K562 (cell line): ENCODE results near the gene SP140L. TPM values are rescaled to one million over a fixed set of nuclear protein-coding genes. Genes with fewer than 3 reads are reported as not detected.
"Not testable (repeated sequence)": the region's sequence is repeated elsewhere in the genome, so short reads cannot be mapped to it uniquely, and the experiment has no call there.

Experiments
- ATAC-seq: fragments of 200-7000 bp; cut with Tn5 transposase; 3 replicates; pipeline ENCODE4 v1.9.1; 2020; ENCODE audit warnings: moderate library complexity
- BruUV-seq: library from RNA; stranded (reverse); fragments of 400-500 nt; replicated peaks from 2 replicates; lab custom pipeline; 2021; lab: Mats Ljungman, UMichigan
- CTCF ChIA-PET: fragments of 300-600 bp; formaldehyde crosslinking; extraction: SDS; loops from one replicate; lab custom pipeline; 2021; ENCODE audit warnings: low intra/inter-chr PET ratio; lab: Yijun Ruan, JAX
- POLR2A ChIA-PET: fragments of 300-600, 350-650 bp; sonication (Branson Sonifier 250); formaldehyde crosslinking; extraction: SDS; loops from one replicate; lab custom pipeline; 2021; ENCODE audit warnings: antibody characterized with exemption, inconsistent platforms; lab: Yijun Ruan, JAX
- DNase-seq, 4 experiments: peaks; one replicate each; pipeline versions ENCODE4 v3.0.0 to v3.0.0-alpha.2; 2011 to 2018; ENCODE audit warnings: low spot score in 3 of 4, mixed read lengths in 3 of 4; ENCODE audit errors: extremely low read depth in 1 of 4
- FAIRE-seq: peaks from 2 replicates; lab custom pipeline; 2011; peaks lifted over from hg19 to GRCh38; lab: Jason Lieb, UNC
- H2AFZ ChIP-seq: 2 replicates; pipeline ENCODE4 v1.6.0; 2011; ENCODE audit warnings: low read depth, low read length, control low read depth, inconsistent platforms
- H3K27ac ChIP-seq: fragments of 200-600 bp; 3 replicates; pipeline ENCODE4 v1.8.0; 2011; ENCODE audit warnings: low read depth, mild to moderate bottlenecking, control low read depth, inconsistent platforms, low read length, moderate library complexity, mixed read lengths; ENCODE audit errors: extremely low read depth
- H3K27me3 ChIP-seq, 2 experiments: fragments of 300-600 bp in 1 of 2; 2 replicates in 1 of 2; 3 replicates in 1 of 2; pipeline versions ENCODE4 v1.6.0 to v1.8.0; 2011; ENCODE audit warnings: inconsistent platforms in 2 of 2, low read length in 2 of 2, mild to moderate bottlenecking in 1 of 2, mixed read lengths in 1 of 2, moderate library complexity in 1 of 2; ENCODE audit not compliant: control insufficient read depth in 2 of 2, insufficient read depth in 2 of 2
- H3K36me3 ChIP-seq: fragments of 300-600 bp; 3 replicates; pipeline ENCODE4 v1.8.0; 2011; ENCODE audit warnings: mild to moderate bottlenecking, low read length, inconsistent platforms; ENCODE audit not compliant: control insufficient read depth, insufficient read depth
- H3K4me1 ChIP-seq, 2 experiments: fragments of 200-600 bp in 1 of 2; replicated peaks in 1 of 2; 2 replicates in 1 of 2; 3 replicates in 1 of 2; pipeline versions ENCODE4 v1.5.1 to v1.8.0; 2011; ENCODE audit warnings: inconsistent platforms in 2 of 2, low read length in 2 of 2, mild to moderate bottlenecking in 1 of 2, mixed read lengths in 1 of 2, moderate library complexity in 1 of 2; ENCODE audit not compliant: control insufficient read depth in 2 of 2, insufficient read depth in 2 of 2
- H3K4me2 ChIP-seq: 2 replicates; pipeline ENCODE4 v1.6.1; 2011; ENCODE audit warnings: low read length, control low read depth, inconsistent platforms, mixed read lengths; ENCODE audit not compliant: insufficient read depth
- H3K4me3 ChIP-seq: fragments of 200-600 bp; sonication (generic), shearing (Covaris generic); 2 replicates; pipeline ENCODE4 v1.5.1; 2016; ENCODE audit warnings: control low read depth, inconsistent platforms
- H3K79me2 ChIP-seq: fragments of 200-600 bp; 3 replicates; pipeline ENCODE4 v1.8.0; 2011; ENCODE audit warnings: low read length, inconsistent platforms; ENCODE audit not compliant: control insufficient read depth, insufficient read depth
- H3K9ac ChIP-seq, 2 experiments: 2 replicates each; pipeline versions ENCODE4 v1.6.0 to v1.6.1; 2011; ENCODE audit warnings: low read depth in 2 of 2, low read length in 2 of 2, control low read depth in 1 of 2, inconsistent platforms in 1 of 2, mild to moderate bottlenecking in 1 of 2, mixed read lengths in 1 of 2; ENCODE audit not compliant: insufficient read depth in 1 of 2
- H3K9me1 ChIP-seq: one replicate; pipeline ENCODE4 v1.6.0; 2011; ENCODE audit warnings: inconsistent platforms, mild to moderate bottlenecking, low read length, moderate library complexity; ENCODE audit not compliant: control insufficient read depth, insufficient read depth
- H3K9me3 ChIP-seq: replicated peaks from 2 replicates; pipeline ENCODE4 v1.5.1; 2011; ENCODE audit warnings: low read depth, low read length, inconsistent platforms; ENCODE audit not compliant: control insufficient read depth, insufficient read depth
- H4K20me1 ChIP-seq: replicated peaks from 2 replicates; pipeline ENCODE4 v1.6.1; 2011; ENCODE audit warnings: low read length, inconsistent platforms, mixed read lengths; ENCODE audit not compliant: control insufficient read depth, insufficient read depth
- ARID1B ChIP-seq: fragments of 450-650 bp; IDR thresholded peaks from 2 replicates; pipeline ENCODE4 v1.6.1; 2016; ENCODE audit warnings: antibody characterized with exemption, mild to moderate bottlenecking, inconsistent platforms
- ASH1L ChIP-seq: fragments of 450-650 bp; IDR thresholded peaks from 2 replicates; pipeline ENCODE4 v1.6.1; 2018; ENCODE audit warnings: borderline replicate concordance, mild to moderate bottlenecking, low read depth; ENCODE audit not compliant: partially characterized antibody
- CBFA2T3 ChIP-seq: fragments of 450-650 bp; IDR thresholded peaks from 2 replicates; pipeline ENCODE4 v1.6.1; 2017
- CC2D1A ChIP-seq: fragments of 450-650 bp; IDR thresholded peaks from 2 replicates; pipeline ENCODE4 v1.6.1; 2017; ENCODE audit warnings: mild to moderate bottlenecking
- CXXC5 ChIP-seq: fragments of 250-450 bp; sonication (Bioruptor Pico); IDR thresholded peaks from 2 replicates; pipeline ENCODE4 v1.8.0; 2022; ENCODE audit warnings: inconsistent platforms, mild to moderate bottlenecking, moderate library complexity
- EP400 ChIP-seq: fragments of 450-650 bp; IDR thresholded peaks from 2 replicates; pipeline ENCODE4 v1.6.1; 2017; ENCODE audit warnings: antibody characterized with exemption, mild to moderate bottlenecking, moderate library complexity
- ETV1 ChIP-seq: fragments of 450-650 bp; conservative IDR thresholded peaks from 2 replicates; pipeline ENCODE4 v1.6.1; 2016; ENCODE audit warnings: missing genetic modification characterization, control low read depth, low read depth, missing compliant biosample characterization
- HSF4 ChIP-seq: fragments of 250-450 bp; sonication (Bioruptor Pico); IDR thresholded peaks from 2 replicates; pipeline ENCODE4 v2.1.2; 2022; ENCODE audit warnings: mild to moderate bottlenecking, moderate library complexity, borderline replicate concordance
- MEF2A ChIP-seq: IDR thresholded peaks from 2 replicates; pipeline ENCODE4 v1.6.1; 2011; ENCODE audit warnings: low read depth, mild to moderate bottlenecking, low read length, moderate library complexity; ENCODE audit not compliant: control insufficient read depth
- NCOR1 ChIP-seq: fragments of 450-650 bp; IDR thresholded peaks from 2 replicates; pipeline ENCODE4 v1.6.1; 2016; ENCODE audit warnings: mild to moderate bottlenecking, moderate library complexity
- POLR2AphosphoS5 ChIP-seq: IDR thresholded peaks from 2 replicates; pipeline ENCODE4 v1.6.1; 2011; ENCODE audit warnings: mild to moderate bottlenecking, low read depth, low read length, moderate library complexity; ENCODE audit not compliant: control insufficient read depth, insufficient read depth
- SMARCA4 ChIP-seq: fragments of 450-650 bp; IDR thresholded peaks from 2 replicates; pipeline ENCODE4 v1.6.1; 2016
- STAT5B ChIP-seq: fragments of 250-450 bp; sonication (Bioruptor Pico); IDR thresholded peaks from 2 replicates; pipeline ENCODE4 v1.8.0; 2021; ENCODE audit warnings: mild to moderate bottlenecking, inconsistent platforms
- TAL1 ChIP-seq: fragments of 450-650 bp; IDR thresholded peaks from 2 replicates; pipeline ENCODE4 v1.6.1; 2016; ENCODE audit warnings: mild to moderate bottlenecking
- TCF3 ChIP-seq: sonication (generic); formaldehyde crosslinking; IDR thresholded peaks from 2 replicates; pipeline ENCODE4 v1.4.0; 2020; ENCODE audit warnings: mild to moderate bottlenecking, missing genetic modification reagents
- TEAD4 ChIP-seq, 2 experiments: sonication (generic) in 1 of 2; formaldehyde crosslinking in 1 of 2; IDR thresholded peaks; 2 replicates each; pipeline versions ENCODE4 v1.6.1 to v1.8.0; 2012 to 2022; ENCODE audit warnings: borderline replicate concordance in 1 of 2, inconsistent platforms in 1 of 2, low read length in 1 of 2, mild to moderate bottlenecking in 1 of 2, missing genetic modification reagents in 1 of 2
- ZFX ChIP-seq: sonication (generic); formaldehyde crosslinking; IDR thresholded peaks from 2 replicates; pipeline ENCODE4 v1.8.0; 2022; ENCODE audit warnings: mild to moderate bottlenecking, missing genetic modification reagents, moderate library complexity
- WGBS: fragments of 100-300 bp; shearing (Covaris generic); methylation state at CpG from one replicate; pipeline ENCODE4 v1.1.6; 2016; ENCODE audit warnings: low coverage, mixed read lengths; ENCODE audit not compliant: insufficient coverage; ENCODE audit errors: missing lambda C conversion rate; 5-methylcytosine and 5-hydroxymethylcytosine counted together
- in situ Hi-C: fragments of 300-500 bp; cut with MboI; formaldehyde crosslinking; loops from 4 replicates; pipeline ENCODE4 v1.15.0; 2018; ENCODE audit warnings: inconsistent platforms, mixed read lengths
- intact Hi-C: fragments of 100-400 bp; cut with micrococcal nuclease; formaldehyde crosslinking; loops from 2 replicates; pipeline ENCODE4 v1.14.2; 2022
- polyA plus RNA-seq, 8 experiments: library from polyadenylated mRNA; depleted of rRNA in 4 of 8; stranded (reverse) in 5 of 8; unstranded in 3 of 8; fragments of >200 nt; fragmentation: Nextera tagmentation in 2 of 8; fragmentation: Illumina TruSeq in 1 of 8; extraction: Ambion mirVana in 2 of 8; extraction: Trizol in 1 of 8; gene quantifications; 2 replicates each; pipeline versions ENCODE4 v1.2.1 to v1.2.3, GENCODE V29; 2011 to 2014; ENCODE audit warnings: inconsistent platforms in 1 of 8, missing spikeins in 1 of 8
- total RNA-seq, 7 experiments: library from RNA; depleted of rRNA in 6 of 7; stranded (reverse); fragments of >200 nt in 6 of 7; fragmentation: Illumina TruSeq in 2 of 7; extraction: Trizol in 2 of 7; gene quantifications; 2 replicates each; pipeline versions ENCODE4 v1.2.1 to v1.2.3, GENCODE V29; 2011 to 2021; ENCODE audit warnings: low replicate concordance in 1 of 7
- TF ChIP-seq, protein P1 (sequence below), 2 experiments: fragments of 450-650 bp; conservative IDR thresholded peaks; 2 replicates each; pipeline ENCODE4 v1.6.1; 2017; ENCODE audit warnings: mild to moderate bottlenecking in 2 of 2, moderate library complexity in 2 of 2
- TF ChIP-seq, protein P2 (sequence below): IDR thresholded peaks from 2 replicates; pipeline ENCODE4 v1.6.1; 2011; ENCODE audit warnings: borderline replicate concordance, low read depth, mild to moderate bottlenecking, moderate library complexity, low read length; ENCODE audit not compliant: insufficient read depth, poor library complexity, severe bottlenecking

Gene SP140L
- total and polyA plus RNA-seq, 9 of the 15 experiments (the other 6 are each of a cell fraction or from before 2014, with no cell fraction given), result 4.0 to 15.5 (median 11.3) TPM

DNA sequence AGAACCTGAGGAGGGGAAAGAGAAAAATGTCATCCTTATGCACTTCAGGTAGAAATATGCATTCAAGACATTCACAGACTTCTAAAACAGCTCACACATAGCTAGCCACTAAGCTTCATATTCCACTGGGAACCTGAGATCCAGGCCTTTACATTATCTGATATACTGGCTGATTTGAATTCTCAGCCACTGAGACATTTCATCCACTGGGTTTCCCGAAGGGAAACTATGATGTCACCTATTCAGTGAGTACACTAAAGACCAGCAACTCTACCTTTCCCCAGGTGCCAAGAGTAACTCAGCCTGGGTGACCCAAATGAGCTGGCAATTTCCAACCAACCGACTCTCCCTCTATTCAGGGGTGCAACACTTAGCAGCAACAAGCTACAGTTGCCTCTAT lies 67.3 kb downstream of the SP140L start (continued):
- TF ChIP-seq ETV1 (tag) (no peak), HSF4 (no peak), STAT5B (CRISPR knock-in tag) (no peak)

DNA sequence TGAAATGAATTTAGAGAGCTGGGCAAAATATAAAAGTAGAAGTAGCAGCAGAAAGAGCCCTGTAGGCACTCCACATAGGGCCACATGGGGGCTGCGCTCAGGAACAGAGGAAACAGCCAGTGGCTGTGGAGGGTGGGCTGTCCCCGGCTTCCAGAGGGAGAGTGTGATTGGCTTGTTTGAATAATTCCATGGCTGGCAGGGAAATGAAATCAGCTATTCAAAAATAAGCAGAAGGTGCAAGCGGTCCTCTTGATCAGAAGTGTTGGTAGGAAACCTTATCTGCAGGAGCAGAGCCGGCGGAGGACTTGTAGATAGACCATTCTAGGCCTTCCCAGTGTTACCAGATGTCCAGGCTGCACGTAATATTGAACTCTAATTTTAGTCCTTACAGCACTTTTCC lies 71.7 kb downstream of the SP140L start:
- BruUV-seq; H3K36me3 ChIP-seq; TF ChIP-seq TEAD4 (CRISPR knock-in tag; IDR thresholded peaks at IDR 0.05; ENCODE audit: borderline replicate concordance): not testable (repeated sequence)
- 17% methylated on average over 6 of the region's 6 CpGs for WGBS
- TF ChIP-seq CC2D1A, result peak; percentile 34; the same call in 1 of the 2 replicates
- peak; percentile 70; the same call in 1 of the 2 replicates for TF ChIP-seq TAL1
- TF ChIP-seq ARID1B, result peak; percentile 75
- TF ChIP-seq, protein P1, sequence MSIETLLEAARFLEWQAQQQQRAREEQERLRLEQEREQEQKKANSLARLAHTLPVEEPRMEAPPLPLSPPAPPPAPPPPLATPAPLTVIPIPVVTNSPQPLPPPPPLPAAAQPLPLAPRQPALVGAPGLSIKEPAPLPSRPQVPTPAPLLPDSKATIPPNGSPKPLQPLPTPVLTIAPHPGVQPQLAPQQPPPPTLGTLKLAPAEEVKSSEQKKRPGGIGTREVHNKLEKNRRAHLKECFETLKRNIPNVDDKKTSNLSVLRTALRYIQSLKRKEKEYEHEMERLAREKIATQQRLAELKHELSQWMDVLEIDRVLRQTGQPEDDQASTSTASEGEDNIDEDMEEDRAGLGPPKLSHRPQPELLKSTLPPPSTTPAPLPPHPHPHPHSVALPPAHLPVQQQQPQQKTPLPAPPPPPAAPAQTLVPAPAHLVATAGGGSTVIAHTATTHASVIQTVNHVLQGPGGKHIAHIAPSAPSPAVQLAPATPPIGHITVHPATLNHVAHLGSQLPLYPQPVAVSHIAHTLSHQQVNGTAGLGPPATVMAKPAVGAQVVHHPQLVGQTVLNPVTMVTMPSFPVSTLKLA (conservative IDR thresholded peaks at IDR 0.05), result peak in 1 of 2 experiments; percentile 28; a peak in 1 of 4 replicates
- peak; percentile 35 for TF ChIP-seq ASH1L
- TF ChIP-seq ZFX, result peak; percentile 31; the same call in 1 of the 2 replicates
- TF ChIP-seq TEAD4 (IDR thresholded peaks at IDR 0.05; ENCODE audit: low read length), result peak; percentile 73
- 0 out of 2 replicates have a peak, but pooled peaks have one; percentile 44 for TF ChIP-seq MEF2A
- TF ChIP-seq CXXC5, result 0 out of 2 replicates have a peak, but pooled peaks have one; percentile 11
- TF ChIP-seq, protein P2, sequence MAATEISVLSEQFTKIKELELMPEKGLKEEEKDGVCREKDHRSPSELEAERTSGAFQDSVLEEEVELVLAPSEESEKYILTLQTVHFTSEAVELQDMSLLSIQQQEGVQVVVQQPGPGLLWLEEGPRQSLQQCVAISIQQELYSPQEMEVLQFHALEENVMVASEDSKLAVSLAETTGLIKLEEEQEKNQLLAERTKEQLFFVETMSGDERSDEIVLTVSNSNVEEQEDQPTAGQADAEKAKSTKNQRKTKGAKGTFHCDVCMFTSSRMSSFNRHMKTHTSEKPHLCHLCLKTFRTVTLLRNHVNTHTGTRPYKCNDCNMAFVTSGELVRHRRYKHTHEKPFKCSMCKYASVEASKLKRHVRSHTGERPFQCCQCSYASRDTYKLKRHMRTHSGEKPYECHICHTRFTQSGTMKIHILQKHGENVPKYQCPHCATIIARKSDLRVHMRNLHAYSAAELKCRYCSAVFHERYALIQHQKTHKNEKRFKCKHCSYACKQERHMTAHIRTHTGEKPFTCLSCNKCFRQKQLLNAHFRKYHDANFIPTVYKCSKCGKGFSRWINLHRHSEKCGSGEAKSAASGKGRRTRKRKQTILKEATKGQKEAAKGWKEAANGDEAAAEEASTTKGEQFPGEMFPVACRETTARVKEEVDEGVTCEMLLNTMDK, result peak; percentile 80
- TF ChIP-seq NCOR1, result peak; percentile 54
- TF ChIP-seq POLR2AphosphoS5, result peak; percentile 47; the same call in 1 of the 2 replicates
- peak; percentile 49; the same call in 1 of the 2 replicates for TF ChIP-seq EP400
- TF ChIP-seq CBFA2T3, result peak; percentile 72
- peak; percentile 75 for TF ChIP-seq TCF3 (CRISPR knock-in tag)
- 0 out of 2 replicates have a peak, but pooled peaks have one; percentile 12 for TF ChIP-seq SMARCA4

More for the DNA sequence above, 71.7 kb downstream of the SP140L start:
- in situ Hi-C loops, intact Hi-C loops, H3K4me3 ChIP-seq, H3K9me3 ChIP-seq, POLR2A ChIA-PET, H4K20me1 ChIP-seq, H3K79me2 ChIP-seq, CTCF ChIA-PET, H3K9me1 ChIP-seq, H3K4me1 ChIP-seq, H3K27me3 ChIP-seq: not testable (repeated sequence)
- ATAC-seq (peak; percentile 96), FAIRE-seq (peak; percentile 88), DNase-seq (peak; percentile 40 to 78 (median 46))
- Histone ChIP-seq H3K4me2 (peak overlapping the region; percentile 55), H2AFZ (peak overlapping the region; percentile 55), H3K9ac (peak overlapping the region in 1 of 2 experiments; percentile 51; a peak in 1 of 4 replicates), H3K27ac (peak overlapping the region; percentile 74)
